Spinal cord (tissue), 10 donors: ENCODE results near the gene WDR5. TPM values are rescaled to one million over a fixed set of nuclear protein-coding genes. Genes with fewer than 3 reads are reported as not detected.

ENCODE experiments used
- DNase-seq, 6 donors: peaks; one replicate each; pipeline versions ENCODE4 v3.0.0 to v3.0.0-alpha.2; 2013 to 2015; ENCODE audit warnings: low spot score in 6 of 6, low read depth in 4 of 6
- H3K27ac ChIP-seq: one replicate; pipeline ENCODE4 v1.5.1; 2013; ENCODE audit warnings: low read depth, low read length, control low read depth
- H3K27me3 ChIP-seq: one replicate; pipeline ENCODE4 v1.6.1; 2013; ENCODE audit warnings: low read length; ENCODE audit not compliant: control insufficient read depth, insufficient read depth
- H3K36me3 ChIP-seq: one replicate; pipeline ENCODE4 v1.6.1; 2013; ENCODE audit warnings: low read length; ENCODE audit not compliant: control insufficient read depth, insufficient read depth
- H3K4me1 ChIP-seq: one replicate; pipeline ENCODE4 v1.6.1; 2013; ENCODE audit warnings: low read length; ENCODE audit not compliant: control insufficient read depth, insufficient read depth
- H3K4me3 ChIP-seq: one replicate; pipeline ENCODE4 v1.5.1; 2013; ENCODE audit warnings: low read depth, low read length, control low read depth
- H3K9me3 ChIP-seq: one replicate; pipeline ENCODE4 v1.6.1; 2013; ENCODE audit warnings: low read length; ENCODE audit not compliant: control insufficient read depth, insufficient read depth
- WGBS: methylation state at CpG from one replicate; pipeline ENCODE4 v1.1.5; 2013; ENCODE audit warnings: missing lambda C conversion rate; ENCODE audit not compliant: insufficient coverage; 5-methylcytosine and 5-hydroxymethylcytosine counted together
- polyA plus RNA-seq, 2 donors: library from polyadenylated mRNA; unstranded; fragments of 120-200 nt; gene quantifications; one replicate each; pipeline ENCODE4 v1.2.1, GENCODE V29; 2013; ENCODE audit not compliant: insufficient read length in 2 of 2
- total RNA-seq, 2 donors: library from RNA; depleted of rRNA in 1 of 2; stranded (reverse); fragments of 120-200 nt in 1 of 2; fragments of >200 nt in 1 of 2; gene quantifications; one replicate each; pipeline versions ENCODE4 v1.2.3 to v1.2.4, GENCODE V29; 2013 to 2014
- donor health status: healthy.

The WDR5 gene
- total and polyA plus RNA-seq, 4 donors, result 15.1 to 39.0 (median 30.1) TPM

GRCh38 chr9:134203224-134203623 is 67.3 kb downstream of the WDR5 start:
- no peaks in the 10 kb centered on the region for H3K27me3 ChIP-seq
- H3K27ac ChIP-seq, result no peak overlapping the region
- H3K4me1 ChIP-seq, result peaks cover 25% of the 10 kb centered on the region
- H3K9me3 ChIP-seq, result peaks cover 4% of the 10 kb centered on the region
- no peaks in the 10 kb centered on the region for H3K36me3 ChIP-seq
- no CpG with 5 or more reads among the region's 2 CpGs for WGBS
- DNase-seq, result no peak
- no peak overlapping the region for H3K4me3 ChIP-seq

GRCh38 chr9:134204041-134204440 is 68.2 kb downstream of the WDR5 start:
- Histone ChIP-seq H3K27me3 (no peaks in the 10 kb centered on the region), H3K4me1 (peaks cover 25% of the 10 kb centered on the region), H3K9me3 (peaks cover 4% of the 10 kb centered on the region), H3K27ac (no peak overlapping the region), H3K36me3 (no peaks in the 10 kb centered on the region), H3K4me3 (no peak overlapping the region)
- 90% methylated on average over 1 of the region's 1 CpG for WGBS
- DNase-seq, result no peak

- no peaks in the 10 kb centered on the region for H3K36me3 ChIP-seq
- peaks cover 4% of the 10 kb centered on the region for H3K9me3 ChIP-seq
- WGBS, result 59% methylated on average over 6 of the region's 15 CpGs
- no peak for DNase-seq
- no peak overlapping the region for H3K4me3 ChIP-seq
- peak overlapping the region; percentile 40 for H3K27ac ChIP-seq
- H3K4me1 ChIP-seq, result peaks cover 31% of the 10 kb centered on the region
- H3K27me3 ChIP-seq, result no peaks in the 10 kb centered on the region
These were observed 69.2 kb downstream of the WDR5 start for GRCh38 chr9:134204991-134205578.

- Histone ChIP-seq H3K36me3 (no peaks in the 10 kb centered on the region), H3K4me3 (no peak overlapping the region), H3K4me1 (peaks cover 36% of the 10 kb centered on the region), H3K27ac (peak overlapping the region; percentile 47), H3K9me3 (peaks cover 4% of the 10 kb centered on the region), H3K27me3 (no peaks in the 10 kb centered on the region)
- WGBS, result 39% methylated on average over 2 of the region's 24 CpGs
- peak; percentile 46 to 98 (median 68) for DNase-seq
These were observed 69.9 kb downstream of the WDR5 start for GRCh38 chr9:134205672-134206310.

GRCh38 chr9:134206311-134207300 is 70.7 kb downstream of the WDR5 start:
- Histone ChIP-seq H3K36me3 (no peaks in the 10 kb centered on the region), H3K27me3 (no peaks in the 10 kb centered on the region), H3K4me1 (peaks cover 44% of the 10 kb centered on the region), H3K4me3 (no peak overlapping the region), H3K27ac (no peak overlapping the region), H3K9me3 (peaks cover 2% of the 10 kb centered on the region)
- WGBS, result 66% methylated on average over 18 of the region's 20 CpGs
- DNase-seq, result peak in 1 of 6 donors; percentile 9

GRCh38 chr9:134208310-134208841 is 72.5 kb downstream of the WDR5 start:
- H3K27ac ChIP-seq, result no peak overlapping the region
- H3K27me3 ChIP-seq, result no peaks in the 10 kb centered on the region
- no peaks in the 10 kb centered on the region for H3K36me3 ChIP-seq
- WGBS, result 76% methylated on average over 19 of the region's 19 CpGs
- DNase-seq, result peak in 1 of 6 donors; percentile 22
- H3K4me3 ChIP-seq, result no peak overlapping the region
- H3K4me1 ChIP-seq, result peaks cover 51% of the 10 kb centered on the region
- no peaks in the 10 kb centered on the region for H3K9me3 ChIP-seq

GRCh38 chr9:134208981-134209725 is 73.3 kb downstream of the WDR5 start:
- no peaks in the 10 kb centered on the region for H3K27me3 ChIP-seq
- H3K9me3 ChIP-seq, result no peaks in the 10 kb centered on the region
- 90% methylated on average over 20 of the region's 20 CpGs for WGBS
- peaks cover 58% of the 10 kb centered on the region for H3K4me1 ChIP-seq
- no peak overlapping the region for H3K4me3 ChIP-seq
- peak in 1 of 6 donors; percentile 1 for DNase-seq
- no peaks in the 10 kb centered on the region for H3K36me3 ChIP-seq
- no peak overlapping the region for H3K27ac ChIP-seq
